Measurements from ENCODE around the gene CLK2. TPM values are rescaled to one million over a fixed set of nuclear protein-coding genes. Genes with fewer than 3 reads are reported as not detected.

Gene CLK2
- total and polyA plus RNA-seq, 2 donors (not counting 1 experiment from before 2014, with no cell fraction given), result 26.8 to 34.0 TPM

GRCh38 chr1:155268630-155269029, 4.7 kb downstream of the CLK2 start:
- Histone ChIP-seq H4K20me1 (ENCODE audit: control insufficient read depth, extremely low read depth, insufficient read depth, low read length) (no peaks in the 10 kb centered on the region), H3K9ac (ENCODE audit: insufficient read depth, low read length) (no peak overlapping the region), H3K79me2 (ENCODE audit: control insufficient read depth, insufficient read depth, low read length) (peaks cover 25% of the 10 kb centered on the region), H3K27me3 (ENCODE audit: control insufficient read depth, insufficient read depth, low read length) (no peaks in the 10 kb centered on the region), H3K4me2 (ENCODE audit: extremely low read depth, insufficient read depth, low read length) (no peak overlapping the region), H3K9me3 (ENCODE audit: control insufficient read depth, insufficient read depth, low read depth, low read length) (no peaks in the 10 kb centered on the region), H2AFZ (ENCODE audit: low read length) (no peak overlapping the region), H3K4me1 (ENCODE audit: control insufficient read depth, extremely low read depth, insufficient read depth, low read length) (no peaks in the 10 kb centered on the region), H3K4me3 (replicated peaks in 1 of 4; ENCODE audit: control extremely low read depth in 1 of 4, insufficient read depth in 1 of 4, low read depth in 3 of 4, low read length in 4 of 4) (no peak overlapping the region), H3K36me3 (ENCODE audit: control insufficient read depth, insufficient read depth, low read length) (peaks cover 30% of the 10 kb centered on the region), H3K27ac (ENCODE audit: insufficient read depth, low read length) (no peak overlapping the region)
- TF ChIP-seq EZH2 (IDR thresholded peaks at IDR 0.05; ENCODE audit: low read length, missing control alignments) (no peak), CTCF (conservative IDR thresholded peaks at IDR 0.05 in 1 of 2, IDR thresholded peaks at IDR 0.05 in 1 of 2; ENCODE audit: low read depth in 1 of 2, low read length in 2 of 2) (no peak)
- no peak for DNase-seq (ENCODE audit: low read depth in 2 of 2)

GRCh38 chr1:155267373-155267772, 5.9 kb downstream of the CLK2 start:
- no peaks in the 10 kb centered on the region for H3K27me3 ChIP-seq (ENCODE audit: control insufficient read depth, insufficient read depth, low read length)
- no peak for DNase-seq (ENCODE audit: low read depth in 2 of 2)
- H3K9me3 ChIP-seq (ENCODE audit: control insufficient read depth, insufficient read depth, low read depth, low read length), result no peaks in the 10 kb centered on the region
- H3K27ac ChIP-seq (ENCODE audit: insufficient read depth, low read length), result no peak overlapping the region
- TF ChIP-seq CTCF (conservative IDR thresholded peaks at IDR 0.05 in 1 of 2, IDR thresholded peaks at IDR 0.05 in 1 of 2; ENCODE audit: low read depth in 1 of 2, low read length in 2 of 2), result no peak
- TF ChIP-seq EZH2 (IDR thresholded peaks at IDR 0.05; ENCODE audit: low read length, missing control alignments), result no peak
- H3K4me2 ChIP-seq (ENCODE audit: extremely low read depth, insufficient read depth, low read length), result no peak overlapping the region
- H3K36me3 ChIP-seq (ENCODE audit: control insufficient read depth, insufficient read depth, low read length), result peaks cover 33% of the 10 kb centered on the region
- H3K9ac ChIP-seq (ENCODE audit: insufficient read depth, low read length), result no peak overlapping the region
- H3K79me2 ChIP-seq (ENCODE audit: control insufficient read depth, insufficient read depth, low read length), result peaks cover 21% of the 10 kb centered on the region
- no peak overlapping the region for H2AFZ ChIP-seq (ENCODE audit: low read length)
- no peaks in the 10 kb centered on the region for H4K20me1 ChIP-seq (ENCODE audit: control insufficient read depth, extremely low read depth, insufficient read depth, low read length)
- no peaks in the 10 kb centered on the region for H3K4me1 ChIP-seq (ENCODE audit: control insufficient read depth, extremely low read depth, insufficient read depth, low read length)
- no peak overlapping the region for H3K4me3 ChIP-seq (replicated peaks in 1 of 4; ENCODE audit: control extremely low read depth in 1 of 4, insufficient read depth in 1 of 4, low read depth in 3 of 4, low read length in 4 of 4)

- Histone ChIP-seq H3K27me3 (ENCODE audit: control insufficient read depth, insufficient read depth, low read length) (no peaks in the 10 kb centered on the region), H4K20me1 (ENCODE audit: control insufficient read depth, extremely low read depth, insufficient read depth, low read length) (no peaks in the 10 kb centered on the region), H3K9ac (ENCODE audit: insufficient read depth, low read length) (no peak overlapping the region), H3K4me1 (ENCODE audit: control insufficient read depth, extremely low read depth, insufficient read depth, low read length) (no peaks in the 10 kb centered on the region), H3K27ac (ENCODE audit: insufficient read depth, low read length) (no peak overlapping the region), H3K4me3 (replicated peaks in 1 of 4; ENCODE audit: control extremely low read depth in 1 of 4, insufficient read depth in 1 of 4, low read depth in 3 of 4, low read length in 4 of 4) (no peak overlapping the region), H3K4me2 (ENCODE audit: extremely low read depth, insufficient read depth, low read length) (no peak overlapping the region), H3K36me3 (ENCODE audit: control insufficient read depth, insufficient read depth, low read length) (peaks cover 33% of the 10 kb centered on the region), H3K79me2 (ENCODE audit: control insufficient read depth, insufficient read depth, low read length) (peaks cover 17% of the 10 kb centered on the region), H2AFZ (ENCODE audit: low read length) (no peak overlapping the region), H3K9me3 (ENCODE audit: control insufficient read depth, insufficient read depth, low read depth, low read length) (no peaks in the 10 kb centered on the region)
- TF ChIP-seq EZH2 (IDR thresholded peaks at IDR 0.05; ENCODE audit: low read length, missing control alignments) (no peak), CTCF (conservative IDR thresholded peaks at IDR 0.05 in 1 of 2, IDR thresholded peaks at IDR 0.05 in 1 of 2; ENCODE audit: low read depth in 1 of 2, low read length in 2 of 2) (no peak)
- no peak for DNase-seq (ENCODE audit: low read depth in 2 of 2)
These were observed 6.8 kb downstream of the CLK2 start for GRCh38 chr1:155266553-155266952.

All from fibroblast of lung (primary cell).